NOMO-1 treated with DMSO at 0.1 percent for 48 hours (cell line): Measurements from ENCODE around the gene UMAD1.

Experiments used
- DNase-seq: peaks from one replicate; lab custom pipeline; 2025; ENCODE audit not compliant: unreplicated experiment; lab: John Stamatoyannopoulos, UW

Gene UMAD1

GRCh38 chr7:7869651-7870050 lies 229.1 kb downstream of the UMAD1 start:
- no peak for DNase-seq

DNA sequence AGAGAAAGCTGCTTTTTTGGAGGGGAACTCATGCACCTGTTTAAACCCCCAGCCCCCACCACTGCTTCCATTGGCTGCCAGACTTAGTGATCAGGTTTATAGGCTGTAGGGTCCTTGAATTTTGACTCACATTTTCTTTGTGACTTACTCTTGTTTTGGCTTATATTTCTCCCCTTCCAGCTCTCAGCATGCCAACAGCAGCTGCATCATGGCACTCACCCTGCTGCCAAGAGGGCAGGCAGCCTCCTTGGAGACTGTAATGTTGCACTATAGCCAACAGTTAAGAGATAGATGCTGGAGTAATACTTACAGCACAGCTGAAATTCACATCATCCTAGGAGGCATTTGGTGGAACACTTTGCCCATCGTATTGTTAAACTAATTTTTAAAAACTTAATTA lies 230.0 kb downstream of the UMAD1 start:
- no peak for DNase-seq

DNA sequence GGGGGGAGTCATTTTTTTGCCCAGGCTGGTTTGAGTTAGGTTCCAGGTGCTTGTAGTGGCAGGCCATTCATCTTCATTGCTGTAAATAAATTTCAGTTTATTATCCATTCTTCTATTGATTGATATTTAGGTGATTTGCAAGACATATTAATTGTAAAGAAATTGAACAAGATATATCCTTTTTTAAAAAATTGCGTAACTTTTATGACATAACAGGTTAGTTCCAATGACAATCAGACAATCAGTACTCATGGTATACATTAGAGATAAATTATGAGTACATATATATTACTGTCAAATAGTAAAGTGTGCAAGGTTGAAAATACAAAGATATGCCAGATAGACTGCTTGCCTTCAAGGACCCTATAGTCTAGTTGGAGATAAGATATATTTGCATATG lies 235.9 kb downstream of the UMAD1 start:
- DNase-seq, result no peak

GRCh38 chr7:7881581-7881980 lies 241.0 kb downstream of the UMAD1 start:
- no peak for DNase-seq

GRCh38 chr7:7882888-7883287 lies 242.3 kb downstream of the UMAD1 start:
- DNase-seq, result peak; percentile 32

GRCh38 chr7:7883394-7883793 lies 242.8 kb downstream of the UMAD1 start:
- no peak for DNase-seq

GRCh38 chr7:7884855-7885254 lies 244.3 kb downstream of the UMAD1 start:
- DNase-seq, result no peak

DNA sequence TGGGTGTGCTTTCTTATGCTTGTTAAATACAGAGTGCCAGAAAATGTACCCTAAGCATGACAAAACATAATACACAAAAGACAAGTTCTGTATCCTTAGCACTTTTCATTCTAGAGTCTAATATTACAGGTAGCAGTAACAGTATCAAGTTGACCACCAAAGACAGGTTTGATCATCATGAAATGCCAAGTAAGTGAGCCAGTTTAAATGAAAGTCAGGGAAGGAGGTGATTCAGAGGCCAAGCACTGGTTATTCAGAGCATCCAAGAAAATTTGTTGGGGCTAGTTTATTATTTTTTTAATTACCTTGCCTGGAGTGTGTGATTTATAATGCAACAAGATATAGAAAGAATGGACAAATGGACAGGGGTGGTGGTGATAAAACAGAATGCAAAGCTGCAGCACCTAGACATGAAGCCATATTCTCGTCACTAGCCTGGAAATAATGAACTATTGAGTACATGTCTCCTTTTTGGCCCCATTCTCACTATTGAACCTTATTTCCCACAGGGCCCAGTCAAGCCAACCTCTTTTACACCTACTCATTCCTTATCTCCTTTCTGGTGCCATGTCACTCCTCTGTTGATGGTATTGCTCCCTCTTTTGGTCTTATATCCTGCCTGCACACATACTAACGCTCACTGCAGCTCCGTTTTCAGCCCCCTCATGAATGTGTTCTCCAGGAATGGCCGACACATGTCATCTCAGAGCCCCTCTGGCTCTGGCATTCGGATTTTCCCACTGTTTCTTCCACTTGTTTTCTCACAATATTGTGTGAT lies 249.4 kb downstream of the UMAD1 start:
- no peak for DNase-seq

DNA sequence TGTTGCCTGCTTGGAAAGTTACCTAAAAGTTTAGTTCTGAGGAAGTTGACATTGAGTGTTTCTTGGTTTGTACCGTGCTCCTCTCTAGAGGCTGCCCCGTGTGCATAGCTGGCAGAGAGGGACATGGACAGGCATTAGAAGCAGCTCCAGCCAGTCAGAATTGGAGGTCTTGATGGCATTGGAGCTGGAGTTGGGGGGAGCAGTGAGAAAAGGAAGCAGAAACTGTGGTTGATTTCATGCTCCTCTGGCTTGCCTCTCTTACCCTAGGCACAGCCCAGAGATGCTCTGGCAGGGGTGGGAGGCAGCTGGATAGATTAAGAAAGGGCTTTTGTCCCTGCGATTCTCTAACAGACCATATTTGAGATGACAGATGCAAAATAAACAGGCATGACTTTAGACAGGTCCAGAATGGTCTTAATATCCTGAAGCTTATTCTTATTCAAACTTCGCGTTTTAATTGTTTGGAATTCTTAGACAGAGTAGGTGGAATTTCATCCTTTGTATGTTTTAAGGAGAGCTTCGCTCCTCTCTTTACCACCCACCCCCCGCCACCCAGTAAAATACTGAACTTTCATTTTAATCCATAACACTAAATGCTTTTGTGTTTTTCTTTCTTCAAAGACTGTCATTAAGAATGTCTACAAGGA lies 254.6 kb downstream of the UMAD1 start:
- no peak for DNase-seq

DNA sequence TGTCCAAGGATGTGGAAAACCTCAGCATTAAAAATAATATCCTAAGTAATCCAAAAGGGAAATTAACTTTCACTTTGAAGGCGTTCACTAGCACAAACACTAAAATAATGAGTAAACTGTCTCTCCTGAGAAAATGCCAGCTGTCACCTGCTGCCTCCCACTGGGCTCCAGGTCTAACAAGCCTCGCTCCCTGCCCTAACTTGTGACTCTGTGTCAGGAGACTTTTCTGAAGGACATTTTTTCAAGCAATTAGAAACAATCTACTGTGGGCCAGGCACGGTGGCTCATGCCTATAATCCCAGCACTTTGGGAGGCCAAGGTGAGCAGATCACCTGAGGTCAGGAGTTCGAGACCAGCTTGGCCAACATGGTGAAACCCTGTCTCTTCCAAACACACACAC lies 255.2 kb downstream of the UMAD1 start:
- no peak for DNase-seq

GRCh38 chr7:7897509-7897908 lies 257.0 kb downstream of the UMAD1 start:
- no peak for DNase-seq

DNA sequence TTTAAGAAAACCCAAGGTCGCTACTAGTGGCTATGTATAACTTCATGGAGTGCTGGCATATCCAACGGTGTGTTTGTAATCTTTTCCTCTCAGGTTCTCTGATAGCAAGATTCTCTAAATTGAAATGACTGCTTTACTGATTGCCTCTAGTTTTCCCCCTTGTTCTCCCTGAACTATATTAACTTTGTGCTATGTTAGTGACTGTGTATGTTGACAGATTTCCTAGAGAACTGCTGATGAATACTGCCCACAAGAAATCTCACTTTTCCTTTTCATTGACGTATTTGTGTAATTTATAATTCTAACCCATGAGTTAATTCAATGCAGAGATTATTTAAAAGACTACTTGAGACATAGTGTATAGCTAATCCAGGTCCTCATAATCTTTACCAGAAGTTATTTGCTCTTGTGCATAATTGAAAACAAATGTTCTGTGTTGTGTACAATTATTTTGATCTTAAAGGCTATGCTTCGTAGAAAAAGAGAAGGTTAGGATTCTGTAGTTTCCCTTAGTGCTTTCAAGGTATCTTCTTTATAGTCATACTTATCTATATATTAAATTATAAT lies 257.5 kb downstream of the UMAD1 start:
- no peak for DNase-seq

- DNase-seq, result no peak
Measured at GRCh38 chr7:7902845-7903244, 262.3 kb downstream of the UMAD1 start.

- no peak for DNase-seq
Measured at GRCh38 chr7:7907306-7907705, 266.8 kb downstream of the UMAD1 start.

DNA sequence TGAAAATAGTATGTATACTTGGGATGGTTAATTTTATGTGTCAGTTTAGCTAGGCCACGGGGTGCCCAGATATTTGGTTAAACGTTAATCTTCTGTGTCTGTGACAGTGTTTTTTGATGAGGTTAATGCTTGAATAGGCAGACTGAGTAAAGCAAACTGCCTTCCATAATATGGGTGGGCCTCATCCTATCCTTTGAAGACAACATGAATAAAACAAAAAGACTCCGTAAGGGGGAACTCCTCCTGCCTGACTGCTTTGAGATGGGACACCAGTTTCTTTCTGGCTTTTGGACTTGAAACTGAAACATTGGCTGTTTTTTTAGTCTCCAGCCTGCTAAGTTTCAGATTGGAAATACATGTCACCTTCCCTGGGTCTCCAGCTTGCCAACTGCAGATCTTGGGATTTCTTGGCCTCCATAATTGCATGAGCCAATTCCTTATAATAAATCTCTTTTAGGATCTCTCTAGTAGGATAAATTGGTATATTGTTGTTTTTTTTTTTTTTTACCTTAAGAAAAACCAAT lies 268.1 kb downstream of the UMAD1 start:
- DNase-seq, result no peak

- no peak for DNase-seq
Measured at GRCh38 chr7:7909376-7909775, 268.8 kb downstream of the UMAD1 start.

DNA sequence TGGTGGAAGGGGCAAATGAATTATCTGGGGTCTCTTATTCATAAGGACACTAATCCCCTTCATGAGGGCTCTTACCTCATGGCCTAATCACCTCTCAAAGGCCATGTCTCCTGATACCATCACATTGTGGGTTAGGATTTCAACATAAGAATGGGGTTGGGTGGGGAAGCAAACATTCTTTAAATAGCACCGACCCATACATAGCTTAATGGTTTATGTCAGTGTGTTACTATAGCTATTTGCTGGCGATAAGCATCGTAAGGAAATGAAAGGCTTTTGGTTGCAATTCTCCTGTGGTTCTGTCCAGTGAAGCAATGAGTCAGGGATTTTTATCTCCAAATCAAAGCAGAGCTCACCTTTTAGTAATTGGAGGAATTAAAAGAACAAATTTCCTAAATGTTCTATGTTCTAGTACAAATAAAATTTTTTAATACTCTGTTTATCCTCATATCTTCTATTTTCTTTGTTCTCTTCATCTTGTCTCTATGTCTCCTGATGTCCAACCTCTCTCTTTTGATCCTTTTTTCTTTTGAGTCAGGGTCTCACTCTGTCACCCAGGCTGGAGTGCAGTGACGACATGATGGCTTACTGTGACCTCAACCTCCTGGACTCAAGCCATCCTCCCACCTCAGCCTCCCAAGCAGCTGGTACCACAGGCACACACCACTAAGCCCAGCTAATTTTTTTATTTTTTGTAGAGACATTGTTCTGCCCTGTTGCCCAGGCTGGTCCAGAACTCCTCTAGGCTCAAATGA lies 271.0 kb downstream of the UMAD1 start:
- DNase-seq, result peak; percentile 38

DNA sequence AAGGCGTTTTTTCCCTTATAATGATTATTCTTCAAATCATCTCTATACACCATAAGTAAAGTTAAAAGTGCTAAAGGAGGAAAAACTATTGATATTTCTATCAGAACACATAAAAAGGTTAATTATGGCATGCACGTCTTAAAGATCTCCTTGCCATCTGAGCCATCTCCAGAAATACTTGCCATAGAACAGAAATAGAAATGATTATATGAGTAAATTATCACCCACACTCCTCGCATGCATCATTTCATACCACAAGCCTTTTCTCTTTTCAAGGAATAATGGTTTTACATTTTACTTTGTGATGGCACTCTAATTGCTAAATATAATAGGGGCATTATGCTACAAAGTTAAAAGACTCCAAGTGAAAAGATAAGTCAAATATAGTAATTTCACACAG lies 272.4 kb downstream of the UMAD1 start:
- DNase-seq, result no peak

DNA sequence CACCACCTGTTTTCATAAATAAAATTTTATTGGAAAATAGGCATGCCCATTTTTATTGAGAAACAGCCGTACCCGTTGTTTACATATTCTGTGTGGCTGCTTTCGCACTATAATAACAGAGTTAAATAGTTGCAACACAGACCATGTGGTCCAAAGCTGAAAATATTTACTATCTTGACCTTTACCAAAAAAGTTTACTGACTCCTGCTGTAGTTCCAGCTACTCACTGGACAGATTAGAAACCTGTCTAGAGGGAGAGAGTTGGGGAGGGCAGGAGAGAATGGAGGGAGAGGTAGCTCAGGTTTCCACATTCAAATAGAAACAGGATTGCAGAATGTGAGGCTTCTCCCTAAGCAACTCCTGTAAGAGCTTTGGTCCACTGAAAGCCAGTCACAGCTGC lies 273.0 kb downstream of the UMAD1 start:
- no peak for DNase-seq

GRCh38 chr7:7914547-7914946 lies 274.0 kb downstream of the UMAD1 start:
- DNase-seq, result no peak

- DNase-seq, result no peak
Measured at GRCh38 chr7:7916064-7916463, 275.5 kb downstream of the UMAD1 start.

GRCh38 chr7:7917593-7917992 lies 277.0 kb downstream of the UMAD1 start:
- no peak for DNase-seq
